ENCODE measurements around the gene CALHM6. TPM values are rescaled to one million over a fixed set of nuclear protein-coding genes. Genes with fewer than 3 reads are reported as not detected.

CALHM6 gene
- total RNA-seq (9.5 TPM), polyA plus RNA-seq (7.1 TPM)

- WGBS = 44% methylated on average over 13 of the region's 13 CpGs
- Histone ChIP-seq H3K4me1 (ENCODE audit: insufficient read depth) (no peaks in the 10 kb centered on the region), H3K36me3 (ENCODE audit: insufficient read depth) (no peaks in the 10 kb centered on the region), H3K4me3 (ENCODE audit: low read depth, low read length) (peak within 1 kb of the TSS; percentile 42), H3K27ac (ENCODE audit: low read depth) (no peak within 1 kb of the TSS)
- DNase-seq (ENCODE audit: extremely low spot score) = no peak
Observed at GRCh38 chr6:116461331-116461931, at the start of gene CALHM6. Gene CALHM6 (plus strand): TSS chr6:116461375. CDS start chr6:116461930, 555 bp downstream.

GRCh38 chr6:116412270-116412669, 48.9 kb upstream of the CALHM6 start:
- Histone ChIP-seq H3K4me1 (ENCODE audit: insufficient read depth) (no peaks in the 10 kb centered on the region), H3K4me3 (ENCODE audit: low read depth, low read length) (no peak overlapping the region), H3K36me3 (ENCODE audit: insufficient read depth) (peaks cover 2% of the 10 kb centered on the region), H3K27ac (ENCODE audit: low read depth) (no peak overlapping the region)
- DNase-seq (ENCODE audit: extremely low spot score) = no peak

- no peak for DNase-seq (ENCODE audit: extremely low spot score)
- Histone ChIP-seq H3K4me1 (ENCODE audit: insufficient read depth) (no peaks in the 10 kb centered on the region), H3K4me3 (ENCODE audit: low read depth, low read length) (no peak overlapping the region), H3K36me3 (ENCODE audit: insufficient read depth) (peaks cover 2% of the 10 kb centered on the region), H3K27ac (ENCODE audit: low read depth) (no peak overlapping the region)
- WGBS = 81% methylated on average over 1 of the region's 1 CpG
Observed at GRCh38 chr6:116413357-116413756, 47.8 kb upstream of the CALHM6 start.

GRCh38 chr6:116417661-116418060, 43.5 kb upstream of the CALHM6 start:
- no peak for DNase-seq (ENCODE audit: extremely low spot score)
- H3K4me3 ChIP-seq (ENCODE audit: low read depth, low read length) = no peak overlapping the region
- peaks cover 2% of the 10 kb centered on the region for H3K4me1 ChIP-seq (ENCODE audit: insufficient read depth)
- H3K27ac ChIP-seq (ENCODE audit: low read depth) = no peak overlapping the region
- 86% methylated on average over 3 of the region's 3 CpGs for WGBS
- H3K36me3 ChIP-seq (ENCODE audit: insufficient read depth) = no peaks in the 10 kb centered on the region

- Histone ChIP-seq H3K36me3 (ENCODE audit: insufficient read depth) (no peaks in the 10 kb centered on the region), H3K4me3 (ENCODE audit: low read depth, low read length) (no peak overlapping the region), H3K4me1 (ENCODE audit: insufficient read depth) (peaks cover 2% of the 10 kb centered on the region), H3K27ac (ENCODE audit: low read depth) (no peak overlapping the region)
- DNase-seq (ENCODE audit: extremely low spot score) = no peak
- WGBS = 79% methylated on average over 2 of the region's 2 CpGs
Observed at GRCh38 chr6:116419069-116419786, 41.9 kb upstream of the CALHM6 start.

- 99% methylated on average over 5 of the region's 5 CpGs for WGBS
- Histone ChIP-seq H3K4me1 (ENCODE audit: insufficient read depth) (peaks cover 2% of the 10 kb centered on the region), H3K4me3 (ENCODE audit: low read depth, low read length) (no peak overlapping the region), H3K27ac (ENCODE audit: low read depth) (no peak overlapping the region), H3K36me3 (ENCODE audit: insufficient read depth) (no peaks in the 10 kb centered on the region)
- DNase-seq (ENCODE audit: extremely low spot score) = no peak
Observed at GRCh38 chr6:116420341-116420740, 40.8 kb upstream of the CALHM6 start.

GRCh38 chr6:116422238-116422637, 38.9 kb upstream of the CALHM6 start:
- Histone ChIP-seq H3K36me3 (ENCODE audit: insufficient read depth) (no peaks in the 10 kb centered on the region), H3K4me1 (ENCODE audit: insufficient read depth) (peaks cover 2% of the 10 kb centered on the region), H3K4me3 (ENCODE audit: low read depth, low read length) (no peak overlapping the region), H3K27ac (ENCODE audit: low read depth) (no peak overlapping the region)
- DNase-seq (ENCODE audit: extremely low spot score) = no peak
- WGBS = 50% methylated on average over 3 of the region's 3 CpGs

- Histone ChIP-seq H3K27ac (ENCODE audit: low read depth) (no peak overlapping the region), H3K36me3 (ENCODE audit: insufficient read depth) (no peaks in the 10 kb centered on the region), H3K4me1 (ENCODE audit: insufficient read depth) (peaks cover 2% of the 10 kb centered on the region), H3K4me3 (ENCODE audit: low read depth, low read length) (no peak overlapping the region)
- DNase-seq (ENCODE audit: extremely low spot score) = no peak
- WGBS = 81% methylated on average over 1 of the region's 1 CpG
Observed at GRCh38 chr6:116424001-116424400, 37.2 kb upstream of the CALHM6 start.

GRCh38 chr6:116426551-116426950, 34.6 kb upstream of the CALHM6 start:
- H3K4me1 ChIP-seq (ENCODE audit: insufficient read depth) = peaks cover 2% of the 10 kb centered on the region
- DNase-seq (ENCODE audit: extremely low spot score) = no peak
- H3K4me3 ChIP-seq (ENCODE audit: low read depth, low read length) = no peak overlapping the region
- 96% methylated on average over 3 of the region's 3 CpGs for WGBS
- H3K36me3 ChIP-seq (ENCODE audit: insufficient read depth) = no peaks in the 10 kb centered on the region
- H3K27ac ChIP-seq (ENCODE audit: low read depth) = no peak overlapping the region

- H3K4me1 ChIP-seq (ENCODE audit: insufficient read depth) = no peaks in the 10 kb centered on the region
- 97% methylated on average over 2 of the region's 2 CpGs for WGBS
- no peak for DNase-seq (ENCODE audit: extremely low spot score)
- no peak overlapping the region for H3K27ac ChIP-seq (ENCODE audit: low read depth)
- H3K4me3 ChIP-seq (ENCODE audit: low read depth, low read length) = no peak overlapping the region
- no peaks in the 10 kb centered on the region for H3K36me3 ChIP-seq (ENCODE audit: insufficient read depth)
Observed at GRCh38 chr6:116429111-116429510, 32.1 kb upstream of the CALHM6 start.

- Histone ChIP-seq H3K27ac (ENCODE audit: low read depth) (no peak overlapping the region), H3K36me3 (ENCODE audit: insufficient read depth) (peaks cover 2% of the 10 kb centered on the region), H3K4me3 (ENCODE audit: low read depth, low read length) (no peak overlapping the region), H3K4me1 (ENCODE audit: insufficient read depth) (no peaks in the 10 kb centered on the region)
- no peak for DNase-seq (ENCODE audit: extremely low spot score)
- 86% methylated on average over 4 of the region's 4 CpGs for WGBS
Observed at GRCh38 chr6:116430860-116431259, 30.3 kb upstream of the CALHM6 start.

- Histone ChIP-seq H3K4me3 (ENCODE audit: low read depth, low read length) (no peak overlapping the region), H3K27ac (ENCODE audit: low read depth) (no peak overlapping the region), H3K4me1 (ENCODE audit: insufficient read depth) (no peaks in the 10 kb centered on the region), H3K36me3 (ENCODE audit: insufficient read depth) (peaks cover 2% of the 10 kb centered on the region)
- no peak for DNase-seq (ENCODE audit: extremely low spot score)
Observed at GRCh38 chr6:116431964-116432595, 29.1 kb upstream of the CALHM6 start.

- 90% methylated on average over 4 of the region's 4 CpGs for WGBS
- Histone ChIP-seq H3K27ac (ENCODE audit: low read depth) (no peak overlapping the region), H3K4me3 (ENCODE audit: low read depth, low read length) (no peak overlapping the region), H3K4me1 (ENCODE audit: insufficient read depth) (no peaks in the 10 kb centered on the region), H3K36me3 (ENCODE audit: insufficient read depth) (peaks cover 2% of the 10 kb centered on the region)
- DNase-seq (ENCODE audit: extremely low spot score) = no peak
Observed at GRCh38 chr6:116433206-116433712, 27.9 kb upstream of the CALHM6 start.

Data from urinary bladder (tissue), 4 donors.